Stimulated activated CD4-positive, alpha-beta T cell treated with anti-CD3 and anti-CD28 coated beads, Interleukin-2, amount 100 ng/mL, for 48 hours (primary cell): Measurements from ENCODE around the gene CAPN5.
"Not testable (repeated sequence)": the region's sequence is repeated elsewhere in the genome, so short reads cannot be mapped to it uniquely, and the experiment has no call there.

Experiments used
- DNase-seq, 2 donors: peaks; one replicate each; pipeline ENCODE4 v3.0.0-alpha.2; 2020

The CAPN5 gene

DNA sequence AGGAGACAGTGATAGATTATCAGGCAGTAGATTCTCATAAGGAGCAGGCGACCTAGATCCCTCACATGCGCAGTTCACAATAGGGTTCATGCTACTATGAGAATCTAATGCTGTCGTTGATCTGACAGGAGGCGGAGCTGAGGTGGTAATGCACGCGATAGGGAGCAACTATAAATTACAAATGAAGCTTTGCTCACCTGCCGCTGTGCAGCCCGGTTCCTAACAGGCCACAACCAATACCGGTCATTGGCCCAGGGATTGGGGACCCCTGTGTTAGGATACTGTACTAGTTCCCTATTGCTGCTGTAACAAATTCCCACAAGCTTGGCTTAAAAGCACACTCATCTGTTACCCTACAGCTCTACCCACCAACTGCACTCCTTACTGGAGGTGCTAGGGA, 21.9 kb upstream of the CAPN5 start:
- DNase-seq: no peak

DNA sequence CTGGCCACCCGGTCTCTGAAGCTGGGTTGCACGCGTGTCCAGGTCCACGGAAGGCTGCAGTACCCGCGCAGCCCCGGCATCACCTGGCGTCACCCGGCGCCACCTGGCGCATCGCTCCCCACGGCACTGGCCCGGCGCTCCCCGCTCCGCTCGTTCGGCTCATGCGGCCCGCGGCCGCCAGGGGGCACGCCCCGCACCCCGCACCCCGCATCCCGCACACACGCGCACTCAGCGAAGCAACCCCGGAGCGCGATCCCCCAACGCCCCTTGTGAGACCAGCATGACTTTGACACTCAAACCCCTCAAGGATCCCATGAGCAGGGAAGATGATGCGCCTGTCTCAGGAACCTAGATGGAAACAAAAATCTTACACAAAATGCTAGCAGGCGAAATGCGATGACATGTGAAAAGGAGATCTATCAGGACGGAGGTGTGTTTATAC, 20.7 kb upstream of the CAPN5 start:
- DNase-seq: peak; percentile 51 to 69

DNA sequence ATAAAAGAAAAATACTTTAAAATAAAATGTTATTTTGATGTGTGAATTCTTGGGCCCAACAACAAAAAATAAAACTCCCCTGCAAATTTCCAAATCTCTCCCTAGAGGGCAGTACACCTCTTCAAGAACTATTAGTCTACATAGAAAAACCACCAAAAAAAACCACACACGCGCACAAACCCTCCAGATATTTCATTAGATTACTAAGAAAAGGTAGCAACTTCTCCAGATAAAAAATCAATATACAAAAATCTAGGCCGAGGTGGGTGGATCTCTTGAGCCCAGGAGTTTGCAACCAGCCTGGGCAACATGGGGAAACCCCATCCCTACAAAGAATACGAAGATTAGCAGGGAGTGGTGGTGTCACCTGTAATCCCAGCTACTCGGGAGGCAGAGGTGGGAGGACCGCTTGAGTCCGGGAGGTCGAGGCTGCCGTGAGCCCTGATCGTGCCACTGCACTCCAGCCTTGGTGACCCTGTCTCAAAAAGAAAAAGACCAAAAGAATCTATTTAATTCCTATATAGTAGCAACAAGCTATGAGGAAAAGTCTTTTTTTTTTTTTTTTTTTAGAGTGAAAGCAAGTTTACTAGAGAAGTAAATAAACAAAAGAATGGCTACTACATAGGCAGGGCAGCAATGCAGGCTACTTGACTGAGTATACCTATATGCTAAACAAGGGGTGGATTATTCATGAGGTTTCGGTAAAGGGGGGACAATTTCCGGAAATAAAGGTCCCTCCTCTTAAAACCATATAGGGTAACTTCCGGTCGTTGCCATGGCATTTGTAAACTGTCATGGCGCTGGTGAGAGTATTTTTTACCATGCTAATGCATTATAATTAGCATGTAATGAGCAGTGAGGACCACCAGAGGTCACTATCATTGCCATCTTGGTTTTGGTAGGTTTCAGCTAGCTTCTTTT, 19.5 kb upstream of the CAPN5 start:
- DNase-seq: peak; percentile 51 to 64

DNA sequence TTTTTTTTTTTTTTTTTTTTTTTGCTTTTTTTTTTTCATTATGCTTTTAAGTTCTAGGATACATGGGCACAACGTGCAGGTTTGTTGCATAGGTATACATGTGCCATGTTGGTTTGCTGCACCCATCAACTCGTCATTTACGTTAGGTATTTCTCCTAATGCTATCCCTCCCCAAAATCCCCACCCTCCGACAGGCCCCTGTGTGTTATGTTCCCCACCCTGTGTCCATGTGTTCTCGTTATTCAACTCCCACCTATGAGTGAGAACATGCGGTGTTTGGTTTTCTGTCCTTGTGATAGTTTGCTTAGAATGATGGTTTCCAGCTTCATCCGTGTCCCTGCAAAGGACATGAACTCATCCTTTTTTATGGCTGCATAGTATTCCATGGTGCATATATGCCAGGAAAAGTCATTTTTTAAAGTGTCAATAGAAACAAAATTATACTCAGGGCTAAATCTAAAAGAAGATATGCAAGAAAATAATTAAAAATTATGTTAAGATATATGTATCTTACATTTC, 18.8 kb upstream of the CAPN5 start:
- DNase-seq: not testable (repeated sequence)

DNA sequence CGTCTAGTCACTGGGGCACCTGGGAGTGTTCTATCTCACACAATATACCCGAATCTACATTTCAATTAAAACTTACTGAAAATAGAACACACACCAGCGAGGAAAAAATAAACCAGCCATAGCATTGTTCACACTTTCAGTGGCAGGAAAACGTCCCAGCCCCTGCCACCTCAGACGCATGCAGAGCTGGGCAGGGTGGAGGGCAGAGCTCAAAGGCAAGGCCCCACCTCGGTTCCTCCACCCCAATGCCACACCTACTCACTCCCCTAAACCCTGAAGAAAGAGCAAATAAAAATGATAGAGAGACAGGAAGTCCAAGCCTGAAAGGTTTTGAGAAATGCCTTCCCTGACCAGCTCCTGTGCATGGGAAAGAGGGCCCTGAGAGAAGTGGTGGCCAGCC, 17.7 kb upstream of the CAPN5 start:
- no peak for DNase-seq

DNA sequence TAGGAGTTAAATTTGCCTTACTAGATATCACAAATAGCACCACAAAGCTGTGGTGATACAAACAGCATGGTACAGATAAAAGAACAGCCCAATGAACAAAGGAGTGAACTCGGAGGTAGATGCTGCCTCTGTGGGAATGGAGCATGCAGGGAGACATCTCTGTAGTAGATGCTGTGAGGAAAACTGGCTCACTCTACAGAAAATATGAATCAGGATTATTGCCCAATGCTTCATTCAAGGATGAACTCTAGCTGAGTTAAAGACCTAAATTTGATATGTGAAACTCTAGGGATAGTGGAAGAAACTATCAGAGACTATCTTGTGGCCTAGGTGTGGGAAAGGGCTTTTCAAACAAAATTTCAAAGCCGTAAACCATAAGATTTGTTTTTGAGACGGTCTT, 15.3 kb upstream of the CAPN5 start:
- no peak for DNase-seq

DNA sequence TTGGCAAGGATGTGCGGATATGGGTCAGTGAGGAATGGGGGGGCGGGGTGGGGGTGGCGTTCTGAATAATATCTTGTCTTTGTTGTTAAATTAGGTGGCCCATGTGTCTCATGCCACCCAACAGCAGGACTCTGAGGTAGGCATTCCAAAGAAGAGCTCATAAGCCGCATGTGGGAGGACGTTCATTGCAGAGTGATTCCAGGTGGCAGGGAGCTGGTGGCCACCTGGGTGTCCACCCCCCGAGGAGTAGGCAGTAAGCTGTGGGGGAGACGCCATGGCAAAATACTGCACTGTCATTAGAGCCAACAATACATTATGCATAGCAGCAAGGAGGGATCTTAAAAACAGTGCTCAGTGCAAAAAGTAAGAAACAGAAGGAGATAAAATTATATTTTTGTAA, 14.3 kb upstream of the CAPN5 start:
- no peak for DNase-seq

DNA sequence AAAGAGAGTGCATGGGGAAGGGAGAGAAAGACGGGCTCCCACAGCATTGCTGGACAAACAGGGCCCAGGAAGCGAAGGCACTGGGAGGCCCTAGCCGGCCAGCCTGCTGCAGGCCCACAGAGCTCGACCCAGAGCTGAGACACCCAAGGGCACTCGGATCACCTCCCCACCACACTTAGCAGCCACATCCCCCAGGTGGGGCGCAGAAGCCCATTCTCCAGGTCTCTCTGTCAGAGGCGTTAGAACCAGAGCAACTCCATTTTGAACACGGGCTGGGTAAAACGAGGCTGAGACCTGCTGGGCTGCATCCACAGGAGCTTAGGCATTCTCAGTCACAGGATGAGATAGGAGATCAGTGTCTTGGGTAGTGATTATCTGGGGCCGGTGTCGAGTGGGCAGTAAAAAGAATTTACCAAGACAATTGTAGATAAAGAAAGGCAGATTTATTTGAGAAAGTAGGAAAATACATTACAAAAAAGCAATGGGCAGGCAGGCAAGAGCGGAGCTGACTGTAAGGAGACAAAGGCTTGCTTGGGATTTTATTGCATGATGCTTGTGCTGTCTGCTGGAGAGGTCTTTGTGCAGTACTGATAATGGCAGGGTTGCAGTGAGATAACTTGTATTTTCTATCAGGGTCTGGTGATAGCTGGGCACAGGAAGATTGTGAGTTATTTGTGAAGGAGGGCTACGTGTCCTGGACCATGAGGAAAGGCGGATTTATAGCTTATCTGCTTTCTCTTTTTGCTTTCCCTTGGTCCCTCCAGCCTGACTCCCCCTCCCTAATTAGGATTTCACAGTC, 13.4 kb upstream of the CAPN5 start:
- DNase-seq: no peak

DNA sequence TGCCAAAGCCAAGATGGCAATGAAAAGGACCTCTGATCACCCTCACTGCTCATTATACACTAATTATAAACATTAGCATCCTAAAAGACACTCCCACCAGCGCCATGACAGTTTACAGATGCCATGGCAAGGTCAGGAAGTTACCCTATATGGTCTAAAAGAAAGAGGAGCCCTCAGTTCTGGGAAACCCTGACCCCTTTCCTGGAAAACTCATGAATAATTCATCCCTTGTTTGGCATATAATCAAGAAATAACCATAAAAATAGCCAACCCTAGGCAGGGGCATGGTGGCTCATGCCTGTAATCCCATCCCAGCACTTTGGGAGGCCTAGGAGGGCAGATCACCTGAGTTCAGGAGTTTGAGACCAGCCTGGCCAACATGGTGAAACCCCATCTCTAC, 12.7 kb upstream of the CAPN5 start:
- DNase-seq: no peak

DNA sequence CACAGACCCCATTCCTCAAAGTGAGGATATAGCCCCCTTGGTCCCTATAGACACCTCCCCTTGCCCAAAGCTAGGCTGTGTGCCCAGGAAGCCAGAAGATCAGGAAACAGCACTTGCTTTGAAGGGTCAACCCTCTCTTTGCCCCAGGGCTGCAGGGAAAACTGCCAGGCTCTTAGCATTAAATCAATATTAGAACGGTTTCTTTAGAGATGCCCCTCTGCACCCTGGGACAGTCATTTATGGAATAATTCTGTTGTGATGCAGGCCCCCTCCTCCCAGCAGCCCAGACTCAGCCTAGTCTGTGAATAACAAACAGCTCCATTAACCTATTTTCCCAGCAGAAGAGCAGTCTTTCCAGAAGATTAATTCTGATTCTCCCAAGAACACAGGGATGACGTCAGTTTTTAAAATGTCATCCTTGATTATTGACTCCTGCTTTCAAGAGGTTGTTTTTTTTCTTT, 11.6 kb upstream of the CAPN5 start:
- DNase-seq: no peak

DNA sequence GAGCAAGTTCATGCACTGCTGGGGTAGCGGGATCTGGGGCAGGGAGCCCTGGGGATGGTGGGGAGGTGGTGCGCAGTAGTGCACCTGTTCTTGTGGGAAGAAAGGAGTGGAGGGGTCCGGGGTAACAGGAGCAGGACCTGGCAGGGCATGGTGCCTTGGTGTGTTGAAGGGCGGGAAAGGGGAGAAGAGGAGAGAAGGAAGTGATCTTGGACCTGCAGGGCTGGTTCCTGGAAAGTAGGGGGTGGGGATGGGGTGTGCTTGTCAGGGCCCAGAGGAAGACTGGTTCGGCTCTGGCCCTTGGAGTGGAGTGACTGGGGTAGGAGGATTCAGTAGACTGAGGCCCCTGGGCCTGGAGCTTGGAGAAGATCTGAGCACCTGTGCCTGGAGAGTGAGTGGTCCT, 10.9 kb upstream of the CAPN5 start:
- DNase-seq: no peak

DNA sequence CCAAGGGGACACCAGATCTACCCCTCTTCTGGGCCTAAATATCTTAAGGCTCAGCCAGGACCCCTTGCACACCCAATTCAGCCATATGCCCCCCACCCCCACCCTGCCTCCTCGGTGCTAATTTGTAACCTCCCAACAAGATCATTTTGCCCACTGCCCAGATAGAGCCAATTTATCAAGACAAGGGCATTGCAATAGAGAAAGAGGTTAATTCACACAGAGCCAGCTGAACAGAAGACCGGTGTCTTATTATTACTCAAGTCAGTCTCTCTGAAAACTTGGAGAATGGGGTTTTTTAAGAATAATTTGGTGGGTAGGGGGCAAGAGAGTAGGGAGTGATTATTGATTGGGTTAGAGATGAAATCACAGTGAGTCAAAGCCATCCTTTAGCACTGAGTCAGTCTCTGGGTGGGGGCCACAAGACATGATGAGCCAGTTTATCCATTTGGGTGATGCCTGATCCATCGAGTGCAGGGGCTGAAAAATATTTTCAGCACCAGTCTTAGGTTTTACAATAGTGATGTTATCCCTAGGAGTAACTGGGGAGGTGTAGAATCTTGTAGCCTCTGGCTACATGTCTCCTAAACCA, 9.9 kb upstream of the CAPN5 start:
- no peak for DNase-seq

DNA sequence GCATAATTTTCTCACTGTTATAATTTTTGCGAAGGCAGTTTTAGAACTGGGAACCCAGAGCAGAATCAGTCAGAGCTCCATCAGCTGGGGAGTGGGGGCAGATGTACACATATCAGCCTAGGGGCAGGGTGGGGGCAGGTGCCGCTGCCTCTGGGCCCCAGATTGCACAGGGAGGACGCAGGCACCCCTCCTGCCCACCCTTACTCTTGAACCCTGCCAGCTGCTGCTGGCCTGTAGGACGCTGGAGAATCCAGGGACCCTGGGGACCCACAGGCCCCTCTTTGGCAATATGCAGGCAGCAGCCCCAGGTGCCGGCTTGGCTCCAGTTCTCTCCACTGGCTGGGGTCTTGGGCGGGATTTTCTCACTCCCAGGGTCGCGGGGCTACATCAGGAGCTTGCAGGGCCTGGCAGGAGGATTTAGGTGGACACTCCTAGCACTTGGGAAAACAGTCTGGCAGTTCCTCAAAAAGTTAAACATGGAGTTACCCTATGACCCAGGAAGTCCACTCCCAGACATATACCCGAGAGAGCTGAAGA, 8.8 kb upstream of the CAPN5 start:
- no peak for DNase-seq

DNA sequence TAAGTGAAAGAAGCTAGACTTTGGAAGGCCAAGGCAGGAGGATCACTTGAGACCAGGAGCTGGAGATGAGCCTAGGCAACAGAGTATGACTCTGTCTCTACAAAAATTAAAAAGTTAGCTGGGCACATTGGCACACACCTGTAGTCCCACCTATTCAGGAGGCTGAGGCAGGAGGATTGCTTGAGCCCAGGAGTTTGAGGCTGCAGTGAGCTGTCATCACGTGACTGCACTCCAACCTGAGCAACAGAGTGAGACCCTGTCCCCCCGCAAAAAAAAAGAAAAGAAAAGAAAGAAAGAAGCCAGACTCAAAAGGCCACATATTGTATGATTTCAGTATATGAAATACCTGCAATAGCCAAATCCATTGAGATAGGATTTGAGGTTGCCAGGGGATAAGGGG, 7.9 kb upstream of the CAPN5 start:
- DNase-seq: no peak

DNA sequence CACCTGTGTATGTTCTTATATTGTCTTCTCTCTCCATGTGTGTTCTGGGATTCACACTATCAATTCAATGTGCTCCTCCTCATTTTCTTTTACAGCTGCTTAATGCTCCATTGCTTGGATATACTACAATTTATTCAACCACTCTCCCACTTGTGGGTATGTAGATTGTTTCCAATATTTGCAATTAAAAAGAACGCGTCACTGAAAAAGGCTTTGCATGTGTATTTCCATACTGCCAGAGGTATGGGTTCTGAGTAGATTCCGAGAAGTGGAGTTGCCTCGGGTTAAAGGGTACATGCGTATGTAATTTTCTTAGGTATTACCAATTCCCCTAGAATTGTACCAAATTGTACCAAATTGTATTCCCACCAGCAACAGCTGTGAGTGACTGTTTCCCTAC, 7.0 kb upstream of the CAPN5 start:
- DNase-seq: no peak

DNA sequence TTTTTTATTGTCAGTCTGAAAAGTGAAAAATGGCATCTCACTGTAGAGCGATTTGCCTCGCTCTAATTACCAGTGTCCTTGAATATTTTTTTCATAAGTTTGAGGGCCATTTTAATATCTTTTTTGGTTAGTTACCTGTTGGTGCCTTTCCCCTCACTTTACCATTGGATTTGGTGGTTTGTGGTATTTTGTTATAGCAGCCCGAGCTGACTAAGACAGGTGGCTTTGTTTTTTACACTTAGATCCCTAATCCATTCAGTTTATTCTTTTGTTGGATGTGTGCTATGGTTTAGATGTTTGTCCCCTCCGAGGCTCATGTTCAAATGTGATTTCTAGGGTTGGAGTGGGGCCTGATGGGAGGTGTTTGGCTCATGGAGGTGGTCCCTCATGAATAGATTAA, 6.5 kb upstream of the CAPN5 start:
- DNase-seq: no peak

DNA sequence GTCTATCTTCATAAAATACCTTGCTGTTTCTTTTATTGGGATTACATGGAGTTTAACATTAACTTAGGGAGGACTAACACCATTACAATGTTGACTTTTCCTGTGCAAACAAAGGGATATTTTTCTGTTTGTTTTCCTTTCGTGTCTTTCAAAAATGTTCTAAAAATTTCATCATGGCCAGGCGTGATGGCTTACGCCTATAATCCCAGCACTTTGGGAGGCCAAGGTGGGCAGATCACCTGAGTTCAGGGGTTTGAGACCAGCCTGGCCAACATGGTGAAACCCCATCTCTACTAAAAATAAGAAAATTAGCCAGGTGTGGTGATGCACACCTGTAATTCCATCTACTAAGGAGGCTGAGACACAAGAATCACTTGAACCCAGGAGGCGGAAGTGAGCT, 5.5 kb upstream of the CAPN5 start:
- not testable (repeated sequence) for DNase-seq

DNA sequence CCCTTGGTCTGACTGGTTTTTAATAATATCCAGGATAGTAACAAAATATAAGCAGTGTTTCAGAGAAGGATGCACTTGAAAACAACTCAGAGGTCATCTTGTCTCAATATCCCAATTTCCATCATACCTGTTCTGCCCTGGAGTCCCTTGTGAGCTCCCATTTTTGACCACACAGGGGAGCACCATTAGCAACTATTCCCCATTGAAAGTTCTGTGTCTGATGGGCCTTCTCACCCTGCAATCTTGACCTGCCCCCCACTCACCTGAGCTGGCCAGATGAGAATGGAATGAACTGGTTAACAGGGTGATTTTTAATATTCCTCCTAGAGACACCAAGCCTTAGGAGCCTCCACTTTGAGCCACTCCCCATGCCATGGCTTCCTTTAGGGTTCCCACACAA, 3.8 kb upstream of the CAPN5 start:
- no peak for DNase-seq

DNA sequence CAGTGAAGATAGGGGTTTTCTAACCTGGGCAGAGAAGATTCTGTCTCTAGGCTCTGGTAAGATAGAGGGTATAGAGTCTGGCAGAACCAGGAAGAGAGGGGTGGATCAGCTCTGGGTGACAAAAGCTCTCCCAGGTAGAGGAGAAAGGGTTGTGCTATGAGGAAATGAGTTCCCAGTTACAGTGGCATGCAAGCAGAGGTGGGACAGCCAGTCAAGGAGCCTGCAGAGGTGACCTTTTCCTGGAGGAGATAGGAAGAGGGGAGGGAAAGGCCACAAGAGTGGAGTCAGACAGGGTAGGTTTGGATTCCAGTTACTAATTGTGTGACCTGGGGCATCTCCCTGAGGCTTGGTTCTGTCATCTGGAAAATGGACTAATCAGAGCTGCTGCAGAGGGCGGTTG, 3.4 kb upstream of the CAPN5 start:
- no peak for DNase-seq

DNA sequence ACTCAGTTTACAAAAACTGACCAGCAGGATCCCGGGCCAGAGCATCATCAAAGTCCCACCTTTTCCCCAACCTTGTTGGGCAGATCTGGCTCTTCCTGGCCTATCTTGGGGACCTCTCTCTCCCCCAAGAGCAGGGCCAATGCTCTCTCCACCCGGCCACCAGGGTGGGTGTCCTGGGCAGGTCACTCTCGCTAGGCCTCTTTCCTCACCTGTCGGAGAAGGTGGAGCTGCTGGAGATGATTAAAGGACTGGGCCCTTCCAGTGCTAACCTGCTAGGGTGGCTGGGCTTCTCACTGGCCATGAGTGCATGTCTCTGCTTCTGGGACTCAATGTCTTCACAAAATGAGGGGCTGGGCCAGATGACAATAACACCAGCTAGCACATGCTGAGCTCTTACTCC, 2.9 kb upstream of the CAPN5 start:
- no peak for DNase-seq

DNA sequence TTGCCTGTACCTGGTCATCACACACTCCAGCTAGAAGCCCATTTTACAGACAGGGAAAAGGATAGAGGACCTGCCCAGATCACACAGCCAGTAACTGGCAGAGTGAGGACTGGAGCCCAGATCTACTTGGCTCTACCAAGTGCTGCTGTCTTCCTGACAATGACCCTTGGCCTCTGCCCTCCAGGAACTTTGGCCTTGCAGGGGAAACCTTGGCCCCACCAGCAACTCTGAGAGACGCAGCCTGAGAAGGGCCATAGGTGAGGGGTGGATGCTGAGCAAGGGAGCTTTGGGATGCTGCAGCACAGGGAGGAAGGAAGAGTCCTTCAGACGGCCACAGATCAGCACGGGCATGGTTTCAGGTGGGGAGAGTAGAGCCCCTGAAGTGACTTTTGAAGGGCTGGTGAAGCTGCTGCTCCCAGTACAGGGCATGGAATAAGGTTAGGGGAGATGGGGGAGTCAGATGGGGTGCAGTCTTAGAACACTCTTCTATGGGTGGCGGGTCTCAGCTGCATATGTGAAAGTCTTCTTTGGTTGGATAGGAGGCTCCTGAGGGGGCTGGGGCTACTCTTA, 2.0 kb upstream of the CAPN5 start:
- no peak for DNase-seq

DNA sequence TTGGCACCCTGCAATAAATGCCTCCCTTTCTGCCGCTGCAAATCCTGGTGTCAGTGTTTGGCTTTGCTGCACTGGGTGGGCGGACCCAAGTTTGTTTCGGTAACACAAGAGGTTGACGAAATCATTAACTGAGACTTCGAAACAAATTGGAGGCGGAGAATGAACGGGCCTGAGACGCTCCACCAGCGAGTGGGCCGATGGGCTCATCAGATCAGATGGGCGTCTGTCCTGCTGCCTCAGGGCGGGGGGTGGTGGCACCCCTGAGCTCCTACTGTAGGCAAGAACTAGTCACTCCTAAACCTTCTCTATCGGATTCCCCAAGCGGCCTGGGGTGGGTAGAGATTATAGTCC, 918 bp upstream of the CAPN5 start:
- no peak for DNase-seq

DNA sequence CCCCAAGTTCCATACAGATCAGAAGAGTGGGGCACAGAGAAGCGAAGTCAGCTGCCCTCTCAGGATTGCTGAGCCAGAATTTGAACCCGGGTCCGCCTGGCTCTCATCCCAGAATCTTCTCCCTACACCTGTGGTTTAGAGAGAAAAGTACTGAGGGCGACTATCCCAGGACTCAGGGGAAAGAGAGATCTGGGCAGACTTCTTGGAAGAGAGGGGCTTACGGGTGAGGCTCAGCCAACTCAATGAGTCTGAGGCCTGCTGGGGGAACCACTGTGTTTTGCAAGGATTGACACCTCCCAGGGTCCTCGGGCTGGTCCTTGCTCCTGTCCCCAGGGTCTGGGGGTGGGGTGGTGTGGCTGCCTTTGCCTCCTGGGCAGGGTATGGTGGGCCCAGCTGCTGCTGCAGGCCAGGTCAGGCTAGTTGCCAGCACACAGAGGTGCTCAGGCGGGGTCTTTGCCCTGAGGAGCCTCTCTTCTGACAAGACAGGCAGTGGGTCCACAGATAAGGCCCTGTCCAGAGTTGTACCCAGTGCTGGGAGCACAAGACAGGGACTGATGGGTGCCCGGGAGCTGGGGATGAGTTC, 1.2 kb downstream of the CAPN5 start:
- no peak for DNase-seq
